ENCODE data around the gene YWHAG.
"Not testable (repeated sequence)": the region's sequence is repeated elsewhere in the genome, so short reads cannot be mapped to it uniquely, and the experiment has no call there.

GRCh38 chr7:76290847-76291350, 67.9 kb downstream of the YWHAG start:
- TF ChIP-seq, protein P1, sequence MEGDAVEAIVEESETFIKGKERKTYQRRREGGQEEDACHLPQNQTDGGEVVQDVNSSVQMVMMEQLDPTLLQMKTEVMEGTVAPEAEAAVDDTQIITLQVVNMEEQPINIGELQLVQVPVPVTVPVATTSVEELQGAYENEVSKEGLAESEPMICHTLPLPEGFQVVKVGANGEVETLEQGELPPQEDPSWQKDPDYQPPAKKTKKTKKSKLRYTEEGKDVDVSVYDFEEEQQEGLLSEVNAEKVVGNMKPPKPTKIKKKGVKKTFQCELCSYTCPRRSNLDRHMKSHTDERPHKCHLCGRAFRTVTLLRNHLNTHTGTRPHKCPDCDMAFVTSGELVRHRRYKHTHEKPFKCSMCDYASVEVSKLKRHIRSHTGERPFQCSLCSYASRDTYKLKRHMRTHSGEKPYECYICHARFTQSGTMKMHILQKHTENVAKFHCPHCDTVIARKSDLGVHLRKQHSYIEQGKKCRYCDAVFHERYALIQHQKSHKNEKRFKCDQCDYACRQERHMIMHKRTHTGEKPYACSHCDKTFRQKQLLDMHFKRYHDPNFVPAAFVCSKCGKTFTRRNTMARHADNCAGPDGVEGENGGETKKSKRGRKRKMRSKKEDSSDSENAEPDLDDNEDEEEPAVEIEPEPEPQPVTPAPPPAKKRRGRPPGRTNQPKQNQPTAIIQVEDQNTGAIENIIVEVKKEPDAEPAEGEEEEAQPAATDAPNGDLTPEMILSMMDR (IDR thresholded peaks at IDR 0.05; ENCODE audit: insufficient read depth, low read depth, low read length): not testable (repeated sequence)
- not testable (repeated sequence) for TF ChIP-seq EZH2 (IDR thresholded peaks at IDR 0.05; ENCODE audit: insufficient read depth, low read length)
